Adrenal gland (tissue), 12 donors: Measurements from ENCODE around the gene CGRRF1. TPM values are rescaled to one million over a fixed set of nuclear protein-coding genes. Genes with fewer than 3 reads are reported as not detected.

ENCODE experiments used
- DNase-seq, 7 donors: peaks; one replicate each; pipeline ENCODE4 v3.0.0-alpha.2; 2019 to 2020
- H3K27ac ChIP-seq, 5 donors: fragments of 200-600 bp; sonication (generic) in 4 of 5; 1 replicate in 3 of 5; 2 replicates in 2 of 5; pipeline versions ENCODE4 v1.5.1 to v1.8.0; 2016 to 2020; ENCODE audit warnings: mild to moderate bottlenecking in 1 of 5
- H3K27me3 ChIP-seq: fragments of 200-600 bp; 2 replicates; pipeline ENCODE4 v1.8.0; 2021
- H3K36me3 ChIP-seq, 2 donors: fragments of 200-600 bp; replicated peaks in 1 of 2; 1 replicate in 1 of 2; 2 replicates in 1 of 2; pipeline versions ENCODE4 v1.5.1 to v1.8.0; 2018 to 2022
- H3K4me1 ChIP-seq, 2 donors: fragments of 200-600 bp; replicated peaks in 1 of 2; 1 replicate in 1 of 2; 2 replicates in 1 of 2; pipeline versions ENCODE4 v1.5.1 to v1.8.0; 2018 to 2021
- H3K4me3 ChIP-seq, 4 donors: fragments of 200-600 bp; sonication (generic) in 3 of 4; one replicate each; pipeline ENCODE4 v1.5.1; 2016 to 2018
- H3K9me3 ChIP-seq, 3 donors: fragments of 200-600 bp; sonication (generic) in 1 of 3; replicated peaks in 1 of 3; 1 replicate in 2 of 3; 2 replicates in 1 of 3; pipeline versions ENCODE4 v1.5.1 to v1.8.0; 2016 to 2021
- POLR2A ChIP-seq, 2 donors: fragments of 450-650 bp; IDR thresholded peaks; one replicate each; pipeline ENCODE4 v1.6.1; 2017; ENCODE audit warnings: antibody characterized with exemption in 2 of 2, mild to moderate bottlenecking in 2 of 2, moderate library complexity in 1 of 2
- WGBS, 4 donors: extraction: QIAGEN DNeasy Blood & Tissue Kit in 2 of 4; methylation state at CpG; one replicate each; pipeline versions ENCODE4 v1.1.5 to v1.1.7; 2013 to 2017; 5-methylcytosine and 5-hydroxymethylcytosine counted together
- intact Hi-C, 2 donors: fragments of 100-400 bp; cut with DNase I; formaldehyde crosslinking; loops; one replicate each; pipeline versions ENCODE4 v1.14.1 to v1.15.0; 2022 to 2023
- polyA plus RNA-seq, 3 donors: library from polyadenylated mRNA; stranded (reverse); fragments of 200-250 nt in 2 of 3; fragments of 350-450 nt in 1 of 3; fragmentation: Illumina TruSeq in 1 of 3; extraction: RNeasy Lipid Tissue Mini Kit (QIAGEN cat#74804) in 1 of 3; gene quantifications; one replicate each; pipeline ENCODE4 v1.2.3, GENCODE V29; 2013 to 2014
- total RNA-seq, 9 donors: library from RNA; depleted of rRNA in 4 of 9; stranded (reverse); fragments of >200 nt in 4 of 9; fragments of 120-200 nt in 1 of 9; fragmentation: NEBNext Ultra II Directional in 1 of 9; extraction: Animal tissue kit (Norgen Biotek cat#: 25700) in 1 of 9; gene quantifications; one replicate each; pipeline versions ENCODE4 v1.1.0 to v1.2.4, GENCODE V29; 2013 to 2023
- TF ChIP-seq, protein P1 (sequence below), 6 experiments: fragments of 450-650 bp in 4 of 6; fragments of 200-600 bp in 2 of 6; sonication (generic) in 1 of 6; IDR thresholded peaks; 1 replicate in 5 of 6; 2 replicates in 1 of 6; pipeline versions ENCODE4 v1.5.1 to v1.8.0; 2016 to 2021; ENCODE audit warnings: antibody characterized with exemption in 6 of 6, mild to moderate bottlenecking in 2 of 6, moderate library complexity in 1 of 6
- donor health status: healthy with polysubstance abuse.
- donor health status: Bipolar disorder and iron deficiency.
- donor health status: DM: yes; HTN: yes; CAD: no.
- donor health status: DM: no; HTN: no; CAD: no.
- donor health status: DM: no; HTN: no; CAD: no.
- donor health status: DM: yes; HTN: yes; CAD: no.

CGRRF1 gene
- total and polyA plus RNA-seq, 12 donors: 9.4 to 26.9 (median 18.5) TPM

DNA sequence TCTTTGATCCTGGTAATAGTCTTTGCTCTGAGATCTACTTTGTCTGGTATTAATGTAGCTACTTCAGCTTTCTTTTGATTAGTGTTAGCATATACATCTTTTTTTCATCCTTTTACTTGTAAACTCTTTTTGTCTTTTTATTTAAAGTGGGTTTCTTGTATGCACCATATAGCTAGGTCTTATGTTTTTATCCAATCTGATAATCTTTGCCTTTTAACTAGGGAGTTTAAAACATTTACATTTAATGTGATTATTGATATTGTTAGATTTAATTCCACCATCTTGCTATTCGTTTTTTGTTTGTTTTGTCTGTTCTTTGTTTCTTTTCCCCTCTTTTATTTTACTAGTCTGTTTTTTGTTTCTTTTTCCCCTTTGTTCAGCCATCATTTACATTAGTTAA lies 6.0 kb downstream of the CGRRF1 start:
- no peak overlapping the region for H3K27ac ChIP-seq
- intact Hi-C loops: no loop called here
- TF ChIP-seq POLR2A (IDR thresholded peaks at IDR 0.05): no peak
- TF ChIP-seq, protein P1, sequence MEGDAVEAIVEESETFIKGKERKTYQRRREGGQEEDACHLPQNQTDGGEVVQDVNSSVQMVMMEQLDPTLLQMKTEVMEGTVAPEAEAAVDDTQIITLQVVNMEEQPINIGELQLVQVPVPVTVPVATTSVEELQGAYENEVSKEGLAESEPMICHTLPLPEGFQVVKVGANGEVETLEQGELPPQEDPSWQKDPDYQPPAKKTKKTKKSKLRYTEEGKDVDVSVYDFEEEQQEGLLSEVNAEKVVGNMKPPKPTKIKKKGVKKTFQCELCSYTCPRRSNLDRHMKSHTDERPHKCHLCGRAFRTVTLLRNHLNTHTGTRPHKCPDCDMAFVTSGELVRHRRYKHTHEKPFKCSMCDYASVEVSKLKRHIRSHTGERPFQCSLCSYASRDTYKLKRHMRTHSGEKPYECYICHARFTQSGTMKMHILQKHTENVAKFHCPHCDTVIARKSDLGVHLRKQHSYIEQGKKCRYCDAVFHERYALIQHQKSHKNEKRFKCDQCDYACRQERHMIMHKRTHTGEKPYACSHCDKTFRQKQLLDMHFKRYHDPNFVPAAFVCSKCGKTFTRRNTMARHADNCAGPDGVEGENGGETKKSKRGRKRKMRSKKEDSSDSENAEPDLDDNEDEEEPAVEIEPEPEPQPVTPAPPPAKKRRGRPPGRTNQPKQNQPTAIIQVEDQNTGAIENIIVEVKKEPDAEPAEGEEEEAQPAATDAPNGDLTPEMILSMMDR (IDR thresholded peaks at IDR 0.05): no peak
- peaks cover 0 to 10% (median 6%) of the 10 kb centered on the region in 3 donors for H3K9me3 ChIP-seq
- peaks cover 8 to 32% of the 10 kb centered on the region in 2 donors for H3K4me1 ChIP-seq
- WGBS, 4 donors: 84 to 95% (median 89%) methylated on average over 1 of the region's 1 CpG
- H3K36me3 ChIP-seq: no peaks in the 10 kb centered on the region
- H3K27me3 ChIP-seq: no peaks in the 10 kb centered on the region
- H3K4me3 ChIP-seq: no peak overlapping the region
- DNase-seq: no peak

DNA sequence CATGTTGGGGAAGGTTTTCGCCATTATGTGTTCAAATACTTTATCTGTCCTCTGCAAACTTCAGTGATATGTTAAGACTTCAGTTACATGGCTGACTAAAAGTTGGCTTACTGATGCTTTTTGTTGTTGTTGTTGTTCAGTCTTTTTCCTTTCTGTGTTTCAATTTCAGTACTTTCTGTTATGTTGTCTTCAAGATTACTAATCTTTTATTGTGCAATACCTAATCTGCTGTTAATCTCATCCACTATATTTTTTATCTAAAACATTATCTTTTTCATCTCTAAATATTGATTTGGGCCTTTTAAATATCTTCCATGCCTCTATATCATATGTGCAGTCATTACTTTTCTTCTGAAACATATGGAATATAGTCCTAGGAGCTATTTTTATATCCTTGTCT lies 7.0 kb downstream of the CGRRF1 start:
- no peak overlapping the region for H3K27ac ChIP-seq
- TF ChIP-seq, protein P1 (IDR thresholded peaks at IDR 0.05): no peak
- TF ChIP-seq POLR2A (IDR thresholded peaks at IDR 0.05): no peak
- H3K4me1 ChIP-seq: peaks cover 6 to 21% of the 10 kb centered on the region in 2 donors
- H3K9me3 ChIP-seq: peaks cover 0 to 10% (median 6%) of the 10 kb centered on the region in 3 donors
- H3K27me3 ChIP-seq: no peaks in the 10 kb centered on the region
- H3K36me3 ChIP-seq: no peaks in the 10 kb centered on the region
- H3K4me3 ChIP-seq: no peak overlapping the region
- DNase-seq: no peak
- WGBS, 4 donors: 93 to 100% (median 98%) methylated on average over 1 of the region's 1 CpG
- intact Hi-C loops: no loop called here

DNA sequence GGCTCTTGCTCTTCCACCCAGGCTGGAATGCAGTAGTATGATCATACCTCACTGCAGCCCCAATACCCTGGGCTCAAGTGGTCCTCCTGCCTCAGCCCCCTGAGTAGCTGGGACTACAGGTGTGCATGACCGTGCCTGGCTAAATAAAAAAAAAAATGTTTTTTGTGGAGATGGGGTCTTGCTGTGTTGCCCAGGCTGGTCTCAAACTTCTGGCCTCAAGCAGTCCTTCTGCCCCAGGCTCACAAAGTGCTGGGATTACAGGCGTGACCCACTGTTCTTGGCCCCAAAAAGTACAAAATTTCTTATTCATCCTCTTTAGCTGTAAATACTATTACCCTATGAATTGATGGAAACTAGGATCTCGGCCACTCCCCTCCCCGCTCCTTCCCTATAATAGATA lies 14.7 kb downstream of the CGRRF1 start:
- TF ChIP-seq POLR2A (IDR thresholded peaks at IDR 0.05): no peak
- TF ChIP-seq, protein P1 (IDR thresholded peaks at IDR 0.05): no peak
- intact Hi-C loops: no loop called here
- no peaks in the 10 kb centered on the region for H3K9me3 ChIP-seq
- H3K4me3 ChIP-seq: no peak overlapping the region
- 92 to 97% (median 93%) methylated on average over 4 of the region's 4 CpGs for WGBS, 4 donors
- H3K4me1 ChIP-seq: peaks cover 0 to 2% of the 10 kb centered on the region in 2 donors
- H3K36me3 ChIP-seq: peaks cover 0 to 27% of the 10 kb centered on the region in 2 donors
- H3K27ac ChIP-seq: no peak overlapping the region
- DNase-seq: no peak
- H3K27me3 ChIP-seq: no peaks in the 10 kb centered on the region

DNA sequence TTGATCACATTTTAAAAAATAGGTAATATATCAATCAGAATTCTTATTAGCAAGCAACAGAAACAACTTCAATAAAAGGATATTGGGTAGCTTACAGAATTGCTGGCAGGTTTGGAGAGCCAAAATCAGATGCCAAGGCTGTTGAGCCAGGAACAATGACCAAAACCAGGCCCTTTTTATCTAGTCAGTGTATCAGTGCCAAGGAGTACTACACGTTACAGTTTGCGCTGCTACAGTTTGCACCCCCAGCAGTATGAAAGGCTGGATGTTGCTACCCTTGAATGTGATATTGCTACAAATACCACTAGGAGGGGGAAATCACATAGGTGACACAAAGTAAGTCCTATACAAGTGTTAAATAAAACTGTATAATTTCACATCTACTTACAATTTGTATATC lies 19.3 kb downstream of the CGRRF1 start:
- peaks cover 0 to 11% of the 10 kb centered on the region in 2 donors for H3K36me3 ChIP-seq
- intact Hi-C loops: no loop called here
- no peak overlapping the region for H3K4me3 ChIP-seq
- H3K9me3 ChIP-seq: no peaks in the 10 kb centered on the region
- WGBS, 4 donors: 54 to 83% (median 62%) methylated on average over 2 of the region's 2 CpGs
- peaks cover 0 to 12% of the 10 kb centered on the region in 2 donors for H3K4me1 ChIP-seq
- TF ChIP-seq, protein P1 (IDR thresholded peaks at IDR 0.05): no peak
- no peak for TF ChIP-seq POLR2A (IDR thresholded peaks at IDR 0.05)
- H3K27me3 ChIP-seq: no peaks in the 10 kb centered on the region
- no peak for DNase-seq
- no peak overlapping the region for H3K27ac ChIP-seq
